Suprapubic skin (tissue), 4 donors: ENCODE results near the gene CLSTN3. TPM values are rescaled to one million over a fixed set of nuclear protein-coding genes. Genes with fewer than 3 reads are reported as not detected.

Experiments used
- DNase-seq, 2 donors: peaks; one replicate each; pipeline ENCODE4 v3.0.0-alpha.2; 2019; ENCODE audit warnings: low spot score in 2 of 2
- H3K27ac ChIP-seq: fragments of 200-600 bp; sonication (generic); one replicate; pipeline ENCODE4 v1.5.1; 2019
- H3K27me3 ChIP-seq: fragments of 200-600 bp; sonication (generic); one replicate; pipeline ENCODE4 v1.5.1; 2019
- H3K36me3 ChIP-seq: fragments of 200-600 bp; sonication (generic); one replicate; pipeline ENCODE4 v1.5.1; 2019
- H3K4me1 ChIP-seq: fragments of 200-600 bp; sonication (generic); one replicate; pipeline ENCODE4 v1.5.1; 2019
- H3K4me3 ChIP-seq: fragments of 200-600 bp; sonication (generic); one replicate; pipeline ENCODE4 v1.5.1; 2019; ENCODE audit warnings: mild to moderate bottlenecking
- H3K9me3 ChIP-seq: fragments of 200-600 bp; sonication (generic); one replicate; pipeline ENCODE4 v1.5.1; 2019
- EP300 ChIP-seq: sonication (generic); formaldehyde crosslinking; IDR thresholded peaks from one replicate; pipeline ENCODE4 v1.6.1; 2017; ENCODE audit warnings: antibody characterized with exemption
- POLR2A ChIP-seq, 2 donors: fragments of 450-650 bp; IDR thresholded peaks; one replicate each; pipeline ENCODE4 v1.6.1; 2017; ENCODE audit warnings: antibody characterized with exemption in 2 of 2, mild to moderate bottlenecking in 2 of 2, moderate library complexity in 2 of 2
- POLR2AphosphoS5 ChIP-seq, 3 donors: sonication (generic); formaldehyde crosslinking; IDR thresholded peaks; one replicate each; pipeline ENCODE4 v1.6.1; 2017; ENCODE audit warnings: antibody characterized with exemption in 3 of 3
- WGBS: methylation state at CpG from one replicate; pipeline ENCODE4 v1.1.5; 2018; 5-methylcytosine and 5-hydroxymethylcytosine counted together
- total RNA-seq, 4 donors: library from RNA; depleted of rRNA; stranded (reverse); fragments of >200 nt; gene quantifications; one replicate each; pipeline ENCODE4 v1.1.0, GENCODE V29; 2016
- TF ChIP-seq, protein P1 (sequence below), 2 donors: fragments of 200-600 bp in 1 of 2; fragments of 450-650 bp in 1 of 2; sonication (generic) in 1 of 2; IDR thresholded peaks; one replicate each; pipeline ENCODE4 v1.5.1; 2016 to 2019; ENCODE audit warnings: antibody characterized with exemption in 2 of 2, mild to moderate bottlenecking in 1 of 2, moderate library complexity in 1 of 2

CLSTN3 gene
- total RNA-seq: 10 to 100 TPM; 29.9 to 69.8 (median 39.1) TPM

DNA sequence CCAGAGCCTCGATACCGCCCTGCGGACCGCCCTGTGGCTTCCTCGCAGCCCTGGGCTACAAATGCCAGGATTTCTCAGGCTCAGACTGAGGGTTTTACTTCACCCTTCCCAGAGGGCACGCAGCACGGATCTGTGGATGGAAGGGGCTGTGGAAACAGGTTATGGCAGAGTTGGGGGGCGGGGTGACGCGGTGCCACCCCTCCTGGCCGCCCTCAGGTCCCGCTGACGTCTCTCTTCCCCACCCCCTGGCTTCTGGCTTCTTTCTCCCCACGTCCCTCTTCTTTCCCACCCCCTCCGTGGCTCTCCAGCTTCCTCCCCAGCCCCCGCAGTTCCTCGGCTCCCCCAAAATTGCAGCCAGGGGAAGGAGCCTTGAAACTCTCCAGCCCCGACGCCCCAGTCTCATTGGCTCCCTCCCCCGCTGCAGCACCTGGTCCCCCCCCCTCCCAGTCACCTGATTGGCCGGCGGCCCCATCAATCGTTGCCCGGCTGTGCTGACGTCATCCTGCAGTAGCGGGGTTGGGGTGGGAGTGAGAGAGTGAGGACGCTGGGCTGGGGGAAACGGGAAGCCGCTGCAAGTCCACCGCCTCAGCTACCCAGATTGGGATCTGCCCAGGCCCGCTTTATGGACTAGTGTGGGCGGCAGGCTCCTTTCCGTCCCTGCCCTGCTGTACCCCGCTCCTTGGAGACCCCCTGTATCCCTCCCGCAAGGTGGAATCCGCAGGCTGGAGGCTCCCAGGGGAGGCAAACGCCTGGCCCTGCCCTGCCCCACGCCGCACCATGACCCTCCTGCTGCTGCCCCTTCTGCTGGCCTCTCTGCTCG lies at the start of gene CLSTN3:
Gene CLSTN3, plus strand, starts transcription at position 500 of the 820 bp plus-strand sequence. Its CDS starts 278 bp downstream, at position 778.
- Histone ChIP-seq H3K27me3 (no peaks in the 10 kb centered on the region), H3K9me3 (no peaks in the 10 kb centered on the region), H3K4me1 (peaks cover 30% of the 10 kb centered on the region), H3K27ac (peak within 1 kb of the TSS; percentile 19), H3K36me3 (peaks cover 4% of the 10 kb centered on the region), H3K4me3 (peak within 1 kb of the TSS; percentile 62)
- WGBS: 1% methylated on average over 26 of the region's 40 CpGs
- TF ChIP-seq POLR2AphosphoS5 (IDR thresholded peaks at IDR 0.05) (no peak), EP300 (no peak), POLR2A (IDR thresholded peaks at IDR 0.05) (no peak)
- TF ChIP-seq, protein P1, sequence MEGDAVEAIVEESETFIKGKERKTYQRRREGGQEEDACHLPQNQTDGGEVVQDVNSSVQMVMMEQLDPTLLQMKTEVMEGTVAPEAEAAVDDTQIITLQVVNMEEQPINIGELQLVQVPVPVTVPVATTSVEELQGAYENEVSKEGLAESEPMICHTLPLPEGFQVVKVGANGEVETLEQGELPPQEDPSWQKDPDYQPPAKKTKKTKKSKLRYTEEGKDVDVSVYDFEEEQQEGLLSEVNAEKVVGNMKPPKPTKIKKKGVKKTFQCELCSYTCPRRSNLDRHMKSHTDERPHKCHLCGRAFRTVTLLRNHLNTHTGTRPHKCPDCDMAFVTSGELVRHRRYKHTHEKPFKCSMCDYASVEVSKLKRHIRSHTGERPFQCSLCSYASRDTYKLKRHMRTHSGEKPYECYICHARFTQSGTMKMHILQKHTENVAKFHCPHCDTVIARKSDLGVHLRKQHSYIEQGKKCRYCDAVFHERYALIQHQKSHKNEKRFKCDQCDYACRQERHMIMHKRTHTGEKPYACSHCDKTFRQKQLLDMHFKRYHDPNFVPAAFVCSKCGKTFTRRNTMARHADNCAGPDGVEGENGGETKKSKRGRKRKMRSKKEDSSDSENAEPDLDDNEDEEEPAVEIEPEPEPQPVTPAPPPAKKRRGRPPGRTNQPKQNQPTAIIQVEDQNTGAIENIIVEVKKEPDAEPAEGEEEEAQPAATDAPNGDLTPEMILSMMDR (IDR thresholded peaks at IDR 0.05): no peak
- DNase-seq: peak; percentile 83 to 90

DNA sequence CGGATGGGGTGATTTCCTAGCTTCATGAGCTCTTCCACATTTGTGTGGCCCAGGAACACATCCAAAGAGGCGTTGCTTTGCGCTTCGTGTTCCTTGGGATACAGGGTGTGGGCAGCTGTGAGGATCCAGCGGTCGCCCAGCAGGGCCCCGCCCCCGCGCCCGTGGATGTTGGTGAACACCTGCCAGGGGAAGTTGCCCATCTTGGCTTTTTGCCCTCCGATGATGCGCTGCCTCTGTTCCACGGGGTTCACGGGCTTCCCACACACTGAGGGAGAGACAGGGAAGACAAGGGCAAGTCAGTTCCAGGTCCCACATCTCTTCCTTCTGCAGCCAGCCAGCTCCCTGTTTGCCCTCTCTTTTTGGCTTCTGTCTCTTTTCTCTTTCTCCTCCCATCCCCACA lies 49.1 kb upstream of the CLSTN3 start:
- H3K36me3 ChIP-seq: peaks cover 26% of the 10 kb centered on the region
- H3K4me1 ChIP-seq: peaks cover 32% of the 10 kb centered on the region
- H3K4me3 ChIP-seq: no peak overlapping the region
- no peak for TF ChIP-seq EP300
- no peak for TF ChIP-seq POLR2AphosphoS5 (IDR thresholded peaks at IDR 0.05)
- TF ChIP-seq POLR2A (IDR thresholded peaks at IDR 0.05): no peak
- TF ChIP-seq, protein P1 (IDR thresholded peaks at IDR 0.05): no peak
- no peaks in the 10 kb centered on the region for H3K27me3 ChIP-seq
- no peak for DNase-seq
- no peak overlapping the region for H3K27ac ChIP-seq
- no peaks in the 10 kb centered on the region for H3K9me3 ChIP-seq
- 71% methylated on average over 14 of the region's 14 CpGs for WGBS

DNA sequence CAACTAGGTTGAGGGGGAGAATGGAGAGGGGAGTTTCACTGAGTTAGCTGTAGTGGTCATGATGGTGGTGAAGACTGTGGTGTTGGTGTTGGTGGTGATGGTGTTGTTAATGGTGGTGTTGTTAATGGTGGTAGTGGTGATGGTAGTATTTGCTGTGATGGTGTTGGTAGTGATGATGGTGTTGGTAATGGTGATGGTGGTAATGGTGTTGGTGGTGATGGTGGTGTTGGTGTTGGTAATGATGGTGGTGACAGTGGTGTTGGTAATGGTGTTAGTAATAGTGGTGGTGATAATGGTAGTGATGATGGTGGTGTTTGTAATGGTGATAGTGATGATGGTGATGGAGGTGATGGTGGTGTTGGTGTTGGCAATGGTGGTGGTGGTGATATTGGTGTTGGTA lies 47.0 kb upstream of the CLSTN3 start:
- Histone ChIP-seq H3K27ac (no peak overlapping the region), H3K27me3 (no peaks in the 10 kb centered on the region), H3K9me3 (no peaks in the 10 kb centered on the region), H3K4me1 (peaks cover 32% of the 10 kb centered on the region), H3K36me3 (peaks cover 38% of the 10 kb centered on the region), H3K4me3 (no peak overlapping the region)
- no peak for DNase-seq
- TF ChIP-seq, protein P1 (IDR thresholded peaks at IDR 0.05): no peak
- no peak for TF ChIP-seq POLR2AphosphoS5 (IDR thresholded peaks at IDR 0.05)
- TF ChIP-seq POLR2A (IDR thresholded peaks at IDR 0.05): no peak
- no peak for TF ChIP-seq EP300

DNA sequence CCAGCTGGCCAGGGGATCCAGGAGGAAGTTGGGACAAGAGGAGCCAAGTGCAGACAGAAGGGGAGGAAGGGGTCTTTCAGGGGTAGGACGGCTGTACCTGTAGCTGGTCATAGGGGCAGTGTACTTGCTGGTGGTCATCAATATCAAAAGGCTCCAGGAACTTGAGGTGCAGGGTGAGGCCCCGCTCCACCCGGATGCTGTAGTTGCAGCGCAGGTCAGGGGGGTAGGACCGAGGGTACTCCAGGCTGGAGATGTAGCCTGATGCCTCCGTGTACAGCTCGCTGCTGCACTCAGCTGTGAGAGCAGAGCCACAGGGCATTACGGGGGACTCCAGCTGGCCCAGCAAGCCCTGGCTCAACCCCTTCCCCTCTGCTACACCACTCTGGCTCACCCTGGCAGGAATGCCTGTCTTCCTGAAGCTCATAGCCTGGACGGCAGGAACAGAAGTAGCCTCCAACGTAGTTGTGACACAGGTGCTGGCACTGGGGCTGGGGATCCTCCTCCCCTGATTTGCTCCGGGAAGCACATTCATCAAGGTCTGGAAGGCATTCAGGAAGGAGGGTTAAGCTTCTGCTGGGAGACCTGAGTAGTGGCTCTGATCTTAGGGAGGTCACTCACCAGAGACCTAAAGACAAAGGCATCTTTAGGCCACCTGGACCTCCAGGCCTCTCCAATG lies 40.8 kb upstream of the CLSTN3 start:
- 78% methylated on average over 7 of the region's 11 CpGs for WGBS
- Histone ChIP-seq H3K27ac (no peak overlapping the region), H3K36me3 (peaks cover 38% of the 10 kb centered on the region), H3K4me3 (peak overlapping the region; percentile 52), H3K27me3 (no peaks in the 10 kb centered on the region), H3K9me3 (no peaks in the 10 kb centered on the region), H3K4me1 (peaks cover 47% of the 10 kb centered on the region)
- peak in 1 of 2 donors; percentile 72 for DNase-seq
- TF ChIP-seq POLR2A (IDR thresholded peaks at IDR 0.05) (no peak), POLR2AphosphoS5 (IDR thresholded peaks at IDR 0.05) (no peak), EP300 (no peak)
- TF ChIP-seq, protein P1 (IDR thresholded peaks at IDR 0.05): no peak
